DND-41 (cell line): Measurements from ENCODE around the gene CFAP299.

Source experiments
- EZH2 ChIP-seq: IDR thresholded peaks from 3 replicates; pipeline ENCODE4 v1.6.1; 2012; ENCODE audit warnings: borderline replicate concordance, low read depth, mild to moderate bottlenecking, moderate library complexity, low read length, inconsistent platforms; ENCODE audit not compliant: severe bottlenecking
- TF ChIP-seq, protein P1 (sequence below): IDR thresholded peaks from 2 replicates; pipeline ENCODE4 v1.5.1; 2012; ENCODE audit warnings: borderline replicate concordance, low read length, moderate library complexity, mild to moderate bottlenecking; ENCODE audit not compliant: poor library complexity, severe bottlenecking; ENCODE audit errors: extremely low read depth

DNA sequence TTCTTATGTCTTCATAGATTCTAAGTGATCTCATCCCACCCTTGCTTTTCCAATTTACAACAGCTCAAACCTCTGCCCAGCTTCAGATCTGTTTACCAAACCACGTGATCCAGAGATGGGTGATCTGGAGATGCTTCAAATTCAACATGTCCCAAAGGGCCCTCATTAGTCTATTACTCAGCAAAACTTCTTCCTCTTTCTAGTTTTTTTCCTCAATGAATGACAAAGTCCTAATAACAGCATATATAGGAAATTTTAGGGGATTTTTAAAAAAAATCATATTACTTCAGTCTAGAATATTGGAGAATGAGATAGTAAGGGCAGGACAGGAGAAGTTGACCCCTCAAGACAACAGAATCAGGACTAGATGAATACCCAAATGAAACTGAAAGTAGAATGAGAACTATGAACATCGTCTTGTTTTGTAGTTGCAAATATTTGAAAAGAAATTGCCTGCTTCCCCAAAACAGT is 127.1 kb downstream of the CFAP299 start:
- TF ChIP-seq EZH2: no peak
- TF ChIP-seq, protein P1, sequence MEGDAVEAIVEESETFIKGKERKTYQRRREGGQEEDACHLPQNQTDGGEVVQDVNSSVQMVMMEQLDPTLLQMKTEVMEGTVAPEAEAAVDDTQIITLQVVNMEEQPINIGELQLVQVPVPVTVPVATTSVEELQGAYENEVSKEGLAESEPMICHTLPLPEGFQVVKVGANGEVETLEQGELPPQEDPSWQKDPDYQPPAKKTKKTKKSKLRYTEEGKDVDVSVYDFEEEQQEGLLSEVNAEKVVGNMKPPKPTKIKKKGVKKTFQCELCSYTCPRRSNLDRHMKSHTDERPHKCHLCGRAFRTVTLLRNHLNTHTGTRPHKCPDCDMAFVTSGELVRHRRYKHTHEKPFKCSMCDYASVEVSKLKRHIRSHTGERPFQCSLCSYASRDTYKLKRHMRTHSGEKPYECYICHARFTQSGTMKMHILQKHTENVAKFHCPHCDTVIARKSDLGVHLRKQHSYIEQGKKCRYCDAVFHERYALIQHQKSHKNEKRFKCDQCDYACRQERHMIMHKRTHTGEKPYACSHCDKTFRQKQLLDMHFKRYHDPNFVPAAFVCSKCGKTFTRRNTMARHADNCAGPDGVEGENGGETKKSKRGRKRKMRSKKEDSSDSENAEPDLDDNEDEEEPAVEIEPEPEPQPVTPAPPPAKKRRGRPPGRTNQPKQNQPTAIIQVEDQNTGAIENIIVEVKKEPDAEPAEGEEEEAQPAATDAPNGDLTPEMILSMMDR: no peak
